NCI-H82 treated with DMSO at 0.1 percent for 48 hours (cell line): ENCODE data around the gene MTX1.

Experiments used
- DNase-seq: peaks from one replicate; lab custom pipeline; 2025; ENCODE audit not compliant: unreplicated experiment; lab: John Stamatoyannopoulos, UW

MTX1 gene

DNA sequence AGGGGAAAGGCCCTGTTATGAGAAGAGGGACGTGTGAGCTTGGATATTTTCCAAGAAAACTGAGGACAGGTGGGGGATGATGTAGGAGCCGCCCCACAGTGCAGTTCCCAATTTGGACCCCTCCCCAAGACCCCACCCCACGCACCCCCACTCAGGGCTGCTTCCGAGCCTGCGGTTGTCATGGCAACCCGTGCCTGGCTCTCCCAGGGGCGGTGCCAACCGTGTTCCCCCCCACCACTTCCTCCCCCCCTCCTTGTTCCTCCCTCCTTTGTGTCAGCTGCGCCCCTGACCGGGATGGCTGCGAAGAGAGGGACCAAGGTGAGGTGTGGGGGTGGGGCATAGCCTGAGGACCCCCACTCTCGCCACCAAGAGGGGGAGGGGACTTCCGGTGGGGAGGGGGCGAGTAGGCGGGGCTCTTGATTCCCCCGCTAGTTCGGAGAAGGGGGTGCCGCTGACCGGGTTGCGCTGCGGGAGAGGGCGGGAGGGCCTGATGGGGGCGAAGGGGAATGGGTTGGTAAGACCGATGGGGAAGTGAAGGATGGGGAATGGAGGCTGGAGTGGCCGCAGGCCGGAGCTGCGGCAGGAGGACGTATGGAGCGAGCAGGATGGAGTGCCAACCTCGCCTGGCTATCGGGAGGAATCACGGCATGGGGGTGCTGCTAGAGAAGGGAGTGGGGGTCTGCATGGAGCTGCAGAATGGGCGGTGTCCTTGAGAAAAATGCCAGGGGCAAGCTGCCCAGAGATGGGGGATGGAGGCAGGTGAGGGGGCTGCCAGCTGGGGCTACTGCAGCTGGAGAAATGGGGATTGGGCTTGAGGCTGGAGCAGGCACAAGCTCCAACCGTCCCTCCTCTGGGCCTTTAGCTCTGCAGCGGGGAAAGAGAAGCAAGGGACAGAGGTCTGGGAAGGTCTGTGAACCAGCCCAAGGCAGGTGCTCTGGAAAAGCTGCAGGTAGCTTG is 33.9 kb upstream of the MTX1 start:
- DNase-seq: no peak

DNA sequence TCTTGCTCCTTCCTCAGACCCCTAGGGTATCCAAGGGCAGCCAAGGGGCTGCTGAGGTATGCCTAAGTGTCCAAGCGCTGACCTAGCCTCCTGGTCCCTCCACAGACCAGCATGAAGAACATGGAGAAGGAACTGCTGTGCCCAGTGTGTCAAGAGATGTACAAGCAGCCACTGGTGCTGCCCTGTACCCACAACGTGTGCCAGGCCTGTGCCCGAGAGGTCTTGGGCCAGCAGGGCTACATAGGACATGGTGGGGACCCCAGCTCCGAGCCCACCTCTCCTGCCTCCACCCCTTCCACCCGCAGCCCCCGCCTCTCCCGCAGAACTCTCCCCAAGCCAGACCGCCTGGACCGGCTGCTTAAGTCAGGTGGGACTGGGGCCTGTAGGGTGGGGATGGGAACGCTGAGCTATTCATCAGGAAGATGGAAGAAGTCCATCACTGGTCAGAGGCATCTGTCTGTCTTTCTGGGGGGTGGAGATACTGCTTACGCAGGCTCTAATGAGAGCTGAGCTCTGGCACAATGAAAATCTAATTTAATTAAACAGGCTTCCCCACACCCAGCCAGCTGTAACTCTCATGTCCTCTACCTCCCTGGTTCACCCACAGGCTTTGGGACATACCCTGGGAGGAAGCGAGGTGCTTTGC is 33.1 kb upstream of the MTX1 start:
- peak; percentile 88 for DNase-seq

DNA sequence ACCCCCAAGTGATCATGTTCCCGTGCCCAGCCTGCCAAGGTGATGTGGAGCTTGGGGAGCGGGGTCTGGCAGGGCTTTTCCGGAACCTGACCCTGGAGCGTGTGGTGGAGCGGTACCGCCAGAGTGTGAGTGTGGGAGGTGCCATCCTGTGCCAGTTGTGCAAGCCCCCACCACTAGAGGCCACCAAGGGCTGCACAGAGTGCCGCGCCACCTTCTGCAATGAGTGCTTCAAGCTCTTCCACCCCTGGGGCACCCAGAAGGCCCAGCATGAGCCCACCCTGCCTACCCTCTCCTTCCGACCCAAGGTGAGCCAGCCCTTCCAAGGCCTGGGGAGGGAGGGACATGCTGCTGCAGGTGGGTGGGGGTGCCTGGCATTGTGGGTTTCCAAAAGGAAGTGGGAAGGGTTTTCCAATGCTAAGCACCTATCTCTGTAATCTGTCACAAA is 32.5 kb upstream of the MTX1 start:
- no peak for DNase-seq

DNA sequence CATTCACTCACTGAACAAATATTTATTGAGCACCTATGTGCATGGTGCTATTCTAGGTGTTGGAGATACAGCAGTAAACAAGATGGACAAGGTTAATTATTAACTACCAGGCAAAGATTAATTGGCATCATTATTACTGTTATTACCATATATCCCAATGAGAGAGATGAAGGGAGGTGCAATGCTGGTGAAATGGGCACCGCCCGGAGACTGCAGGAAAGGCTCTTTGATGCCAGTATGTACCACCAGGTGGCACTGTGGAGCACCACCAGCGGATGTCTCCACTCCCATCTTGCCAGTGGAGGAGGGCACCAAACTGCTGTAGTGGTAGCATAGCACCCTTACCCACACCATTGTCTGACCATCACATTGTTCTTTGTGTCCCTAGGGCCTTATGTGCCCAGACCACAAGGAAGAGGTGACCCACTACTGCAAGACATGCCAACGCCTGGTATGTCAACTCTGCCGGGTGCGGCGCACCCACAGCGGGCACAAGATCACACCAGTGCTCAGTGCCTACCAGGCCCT is 31.9 kb upstream of the MTX1 start:
- peak; percentile 50 for DNase-seq

DNA sequence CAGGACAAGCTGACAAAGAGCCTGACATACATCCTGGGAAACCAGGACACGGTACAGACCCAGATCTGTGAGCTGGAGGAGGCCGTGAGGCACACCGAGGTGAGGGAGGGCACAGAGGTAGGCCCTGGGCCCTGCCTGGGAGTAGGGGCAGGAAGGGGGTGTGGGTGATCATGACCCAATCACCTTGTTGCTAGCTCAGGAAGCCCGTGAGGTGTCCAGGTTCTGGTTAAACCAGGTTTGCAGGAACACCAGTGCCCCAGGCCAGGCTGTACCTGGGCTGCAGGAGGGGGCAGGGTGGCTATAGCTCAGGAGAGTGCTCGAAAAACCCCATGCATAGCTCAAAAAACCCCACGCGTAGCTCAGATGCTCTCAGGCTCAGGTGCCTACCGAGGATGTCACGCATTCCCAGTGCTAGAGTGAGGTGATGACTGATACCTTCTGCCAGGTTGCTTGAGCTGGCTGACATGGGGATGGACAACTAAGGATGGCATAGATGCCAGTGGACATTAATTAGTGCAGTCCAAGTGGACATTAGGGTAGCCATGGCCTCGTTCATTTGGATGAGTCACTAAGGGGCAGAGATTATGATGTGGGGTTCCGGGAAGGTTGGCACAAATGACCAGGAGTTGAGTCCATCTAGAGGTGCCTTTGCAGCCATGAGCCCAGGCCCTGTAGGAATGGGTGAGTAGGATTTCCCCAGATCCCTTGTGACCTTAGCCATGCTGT is 31.1 kb upstream of the MTX1 start:
- DNase-seq: no peak

DNA sequence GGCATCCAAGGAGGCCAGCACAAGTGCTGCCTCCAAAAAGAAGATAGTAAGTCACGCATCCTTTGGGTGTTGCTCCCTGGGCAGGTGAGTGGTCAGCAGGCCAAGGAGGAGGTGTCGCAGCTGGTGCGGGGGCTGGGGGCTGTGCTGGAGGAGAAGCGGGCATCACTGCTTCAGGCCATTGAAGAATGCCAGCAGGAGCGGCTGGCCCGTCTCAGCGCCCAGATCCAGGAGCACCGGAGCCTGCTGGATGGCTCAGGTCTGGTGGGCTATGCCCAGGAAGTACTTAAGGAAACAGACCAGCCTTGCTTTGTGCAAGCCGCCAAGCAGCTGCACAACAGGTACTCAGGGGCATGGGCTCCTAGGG is 30.6 kb upstream of the MTX1 start:
- no peak for DNase-seq

DNA sequence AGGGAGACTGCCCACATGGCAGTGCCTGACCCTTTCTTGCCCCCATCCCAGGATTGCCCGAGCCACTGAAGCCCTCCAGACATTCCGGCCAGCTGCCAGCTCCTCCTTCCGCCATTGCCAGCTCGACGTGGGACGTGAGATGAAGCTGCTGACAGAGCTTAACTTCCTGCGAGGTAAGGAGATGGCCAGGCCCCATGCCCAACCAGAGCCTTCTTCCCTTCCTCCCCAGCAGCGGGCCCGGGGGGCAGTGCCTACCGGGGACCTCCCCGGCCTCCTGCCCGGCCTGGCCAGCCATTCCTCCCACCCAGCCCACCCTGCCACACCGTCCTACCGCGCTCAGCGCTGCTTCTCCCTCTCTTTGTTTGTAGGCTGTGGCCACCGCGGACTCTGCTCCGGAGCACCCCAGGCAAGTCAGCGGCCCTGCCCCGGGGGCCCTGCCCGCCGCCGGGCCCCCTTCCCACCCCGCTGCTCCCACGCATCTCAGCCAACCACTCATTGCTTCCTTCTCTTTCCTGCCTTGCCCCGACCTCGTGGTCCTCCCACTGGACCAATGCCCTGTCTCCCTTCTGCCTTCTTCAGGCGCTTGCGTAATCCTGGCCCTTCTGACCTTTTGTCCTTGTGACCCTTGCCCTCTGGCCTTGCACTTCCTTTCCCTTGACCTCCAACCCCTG is 29.9 kb upstream of the MTX1 start:
- no peak for DNase-seq

DNA sequence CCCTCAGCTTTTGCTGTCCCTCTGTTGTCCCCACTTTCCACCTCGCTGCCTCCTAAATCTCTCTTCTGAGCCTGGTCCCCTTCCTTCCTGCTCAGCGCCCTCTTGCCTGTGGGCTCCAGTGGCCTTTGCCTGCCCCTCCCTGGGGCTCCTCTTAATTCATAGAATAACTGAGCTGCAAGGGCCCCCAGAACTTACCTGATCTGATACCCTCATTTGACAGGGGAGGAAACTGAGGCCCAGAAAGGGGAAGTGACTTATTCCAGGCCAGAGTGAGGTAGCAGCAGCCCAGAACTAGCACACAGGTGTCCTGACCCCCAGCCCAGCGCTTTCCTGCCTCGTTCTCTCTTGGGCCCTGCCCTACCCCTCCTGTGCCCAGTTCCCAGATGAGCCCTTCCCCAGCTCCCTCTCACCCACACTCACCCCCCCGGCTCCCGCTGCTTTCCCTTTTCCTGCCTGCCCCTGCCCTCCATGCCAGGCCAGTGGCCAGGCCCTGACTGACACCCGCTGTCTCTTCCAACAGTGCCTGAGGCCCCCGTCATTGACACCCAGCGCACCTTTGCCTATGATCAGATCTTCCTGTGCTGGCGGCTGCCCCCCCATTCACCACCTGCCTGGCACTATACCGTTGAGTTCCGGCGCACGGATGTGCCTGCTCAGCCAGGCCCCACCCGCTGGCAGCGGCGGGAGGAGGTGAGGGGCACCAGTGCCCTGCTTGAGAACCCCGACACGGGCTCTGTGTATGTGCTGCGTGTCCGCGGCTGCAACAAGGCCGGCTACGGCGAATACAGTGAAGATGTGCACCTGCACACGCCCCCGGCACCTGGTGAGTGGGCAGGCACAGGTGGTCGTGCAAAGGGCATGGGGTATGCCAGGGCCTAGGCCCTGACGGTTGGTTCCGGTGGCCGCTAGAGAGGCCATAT is 29.1 kb upstream of the MTX1 start:
- no peak for DNase-seq

DNA sequence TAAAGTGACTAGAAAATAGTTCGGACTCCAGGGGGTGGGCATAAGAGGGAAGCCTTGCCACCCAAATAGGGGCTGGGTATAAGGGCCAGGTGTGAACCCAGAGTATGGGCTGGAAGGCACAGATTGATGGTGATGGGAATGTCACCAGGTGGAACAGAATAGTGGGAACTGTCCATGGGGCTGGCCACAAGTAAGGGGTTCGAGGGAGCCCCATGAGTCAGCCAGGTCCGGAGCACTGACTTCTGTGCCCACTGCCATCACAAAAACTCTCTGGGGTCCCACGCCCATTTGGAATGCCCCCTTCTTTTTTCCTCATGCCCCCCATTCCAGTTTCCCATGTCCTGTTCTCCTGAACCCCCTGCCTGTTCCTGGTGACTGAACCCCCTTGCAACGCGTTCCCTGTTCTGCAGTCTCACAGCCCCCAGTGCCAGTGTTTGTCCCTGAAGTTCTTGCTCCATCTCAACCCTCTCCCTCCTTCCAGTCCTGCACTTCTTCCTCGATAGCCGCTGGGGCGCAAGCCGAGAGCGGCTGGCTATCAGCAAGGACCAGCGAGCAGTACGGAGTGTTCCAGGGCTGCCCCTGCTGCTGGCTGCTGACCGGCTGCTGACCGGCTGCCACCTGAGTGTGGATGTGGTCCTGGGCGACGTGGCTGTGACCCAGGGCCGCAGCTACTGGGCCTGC is 27.0 kb upstream of the MTX1 start:
- DNase-seq: no peak

DNA sequence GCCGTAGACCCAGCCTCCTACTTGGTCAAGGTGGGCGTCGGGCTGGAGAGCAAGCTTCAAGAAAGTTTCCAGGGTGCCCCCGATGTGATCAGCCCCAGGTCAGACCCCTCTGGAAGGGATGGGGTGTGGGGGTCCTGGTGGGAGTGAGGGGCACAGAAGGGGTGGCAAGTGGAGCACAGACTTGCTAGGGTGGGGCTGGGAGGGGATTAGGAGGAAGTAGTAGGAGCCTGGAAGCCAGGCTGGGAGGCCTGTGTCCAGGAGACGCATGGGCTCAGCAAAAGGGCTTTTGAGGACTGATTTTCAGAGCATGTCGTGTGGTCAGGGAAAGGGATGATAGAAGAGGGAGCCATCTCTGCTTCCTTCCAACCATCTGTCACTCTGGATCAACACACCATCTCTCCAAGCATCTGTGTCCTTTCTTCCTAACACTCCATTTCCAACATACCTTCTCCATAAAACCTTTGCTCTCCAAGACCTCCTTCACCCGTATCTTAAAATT is 26.4 kb upstream of the MTX1 start:
- DNase-seq: peak; percentile 18

DNA sequence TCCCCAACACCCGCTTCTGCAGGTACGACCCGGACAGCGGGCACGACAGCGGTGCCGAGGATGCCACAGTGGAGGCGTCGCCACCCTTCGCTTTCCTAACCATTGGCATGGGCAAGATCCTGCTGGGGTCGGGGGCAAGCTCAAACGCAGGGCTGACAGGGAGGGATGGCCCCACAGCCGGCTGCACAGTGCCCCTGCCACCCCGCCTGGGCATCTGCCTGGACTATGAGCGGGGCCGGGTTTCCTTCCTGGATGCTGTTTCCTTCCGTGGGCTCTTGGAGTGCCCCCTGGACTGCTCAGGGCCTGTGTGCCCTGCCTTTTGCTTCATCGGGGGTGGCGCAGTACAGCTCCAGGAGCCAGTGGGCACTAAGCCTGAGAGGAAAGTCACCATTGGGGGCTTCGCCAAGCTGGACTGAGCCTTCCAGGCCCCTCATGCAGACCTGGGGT is 24.7 kb upstream of the MTX1 start:
- no peak for DNase-seq

DNA sequence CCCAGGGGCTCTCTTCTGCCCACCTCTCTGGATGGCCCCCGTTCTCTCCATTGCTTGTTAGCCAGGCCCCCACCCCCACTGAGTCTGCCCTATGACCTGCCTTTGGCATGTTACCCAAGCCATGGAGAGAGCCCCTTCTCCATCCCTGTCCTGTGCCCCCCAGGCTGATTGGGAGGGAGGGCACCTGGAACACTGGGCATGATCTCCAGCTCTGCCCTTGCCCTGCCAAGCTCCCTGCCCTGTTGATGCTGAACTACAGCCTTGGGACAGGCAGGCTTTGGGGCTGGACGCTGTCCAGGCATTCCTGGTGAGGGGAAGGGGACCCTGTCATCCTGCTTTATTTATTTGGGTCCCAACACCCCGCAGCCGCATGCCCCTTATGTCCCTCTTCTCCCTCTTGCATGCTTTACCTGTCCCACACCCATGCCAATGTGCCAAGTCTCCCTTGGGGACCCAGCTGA is 24.1 kb upstream of the MTX1 start:
- no peak for DNase-seq

DNA sequence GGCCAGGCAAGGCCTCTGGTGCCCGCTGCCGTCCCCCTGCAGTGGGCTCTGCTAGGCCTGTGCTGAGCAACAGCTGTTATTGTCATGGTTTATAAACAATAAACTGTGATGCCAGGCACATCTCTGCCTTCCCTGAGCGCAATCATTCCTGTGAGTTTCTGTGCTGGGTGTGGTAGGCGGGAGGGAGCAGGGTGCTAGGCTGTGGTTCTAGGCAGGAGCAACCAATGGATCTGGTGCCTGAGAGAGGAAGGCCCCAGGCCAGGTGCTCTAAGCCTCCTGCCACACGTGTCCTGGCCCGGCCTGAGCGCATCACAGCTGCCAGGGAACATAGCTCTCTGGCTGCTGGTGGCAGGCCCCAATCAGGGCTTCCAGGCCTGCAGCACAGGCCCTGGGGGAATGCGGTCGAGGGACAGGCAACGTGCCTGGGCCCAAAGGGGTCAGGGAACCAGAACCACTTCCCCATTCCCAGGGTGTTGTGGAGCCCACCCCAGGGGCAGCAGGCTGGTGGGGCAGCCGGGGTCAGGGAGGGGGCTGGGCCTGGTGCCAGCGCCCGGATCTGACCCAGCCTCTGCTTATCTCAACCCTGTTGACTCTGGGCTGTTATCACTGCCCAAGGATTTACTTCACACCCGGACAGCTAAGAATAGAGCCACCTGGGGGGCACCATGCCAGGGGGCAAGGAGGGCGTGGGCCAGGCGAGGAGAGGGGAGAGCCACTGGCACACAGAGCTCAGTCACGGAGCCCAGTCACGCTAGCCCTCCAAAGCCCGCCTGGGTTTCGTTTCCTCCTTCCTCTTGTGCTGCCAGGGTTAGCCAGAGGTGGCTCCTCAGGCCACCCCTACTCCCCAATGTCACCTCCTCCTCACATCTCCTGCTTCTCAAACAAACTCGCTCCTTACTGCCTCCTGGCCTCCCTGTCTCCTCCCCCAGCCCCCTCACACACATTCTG is 23.4 kb upstream of the MTX1 start:
- no peak for DNase-seq

DNA sequence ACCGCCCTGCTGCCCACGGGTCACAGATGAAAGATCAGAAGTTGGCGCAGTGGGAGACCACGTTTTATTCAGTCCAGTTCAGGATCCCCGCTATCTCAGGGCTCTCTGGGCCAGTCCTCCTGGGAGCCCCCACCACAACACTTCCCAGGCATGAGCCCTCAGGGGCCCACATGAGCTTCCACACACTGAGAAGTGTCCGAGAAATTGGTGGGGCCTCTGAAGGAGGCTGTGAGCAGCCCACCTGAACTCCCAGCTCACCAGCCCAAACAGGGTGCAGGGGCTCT is 22.8 kb upstream of the MTX1 start:
- no peak for DNase-seq

DNA sequence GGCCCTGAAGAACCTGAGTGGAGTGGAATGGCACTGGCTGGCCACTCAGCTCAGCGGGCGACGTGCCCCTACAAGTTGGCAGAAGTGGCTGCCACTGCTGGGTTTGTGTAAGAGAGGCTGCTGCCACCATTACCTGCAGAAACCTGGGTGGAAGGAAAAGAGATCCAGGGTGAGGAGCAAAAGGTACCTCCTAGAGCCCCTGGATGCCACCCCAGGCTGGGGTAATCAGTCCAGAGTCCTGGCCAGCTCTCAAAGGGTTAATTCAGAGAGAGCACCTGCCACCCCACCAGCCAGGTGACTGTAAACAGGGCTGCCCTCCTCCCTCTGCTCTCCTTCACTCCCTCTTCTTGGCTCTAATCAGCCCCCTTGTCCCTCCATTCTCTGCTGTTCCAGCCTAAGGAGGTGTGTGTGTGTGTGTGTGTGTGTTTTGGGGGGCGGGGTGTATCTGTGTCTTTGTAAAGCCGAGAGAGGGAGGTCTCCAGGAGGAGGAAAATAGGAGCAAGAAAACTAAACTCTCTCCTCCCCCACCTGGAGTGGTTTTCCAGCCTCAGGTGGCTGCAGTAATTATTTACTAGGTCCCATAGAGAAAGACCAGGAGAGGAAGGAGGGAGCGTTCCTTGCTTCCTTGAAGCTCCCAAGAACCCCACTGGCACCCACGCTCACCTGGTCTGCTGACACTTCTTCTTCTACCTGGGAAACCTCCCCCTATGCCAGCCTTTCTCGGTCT is 22.3 kb upstream of the MTX1 start:
- no peak for DNase-seq

DNA sequence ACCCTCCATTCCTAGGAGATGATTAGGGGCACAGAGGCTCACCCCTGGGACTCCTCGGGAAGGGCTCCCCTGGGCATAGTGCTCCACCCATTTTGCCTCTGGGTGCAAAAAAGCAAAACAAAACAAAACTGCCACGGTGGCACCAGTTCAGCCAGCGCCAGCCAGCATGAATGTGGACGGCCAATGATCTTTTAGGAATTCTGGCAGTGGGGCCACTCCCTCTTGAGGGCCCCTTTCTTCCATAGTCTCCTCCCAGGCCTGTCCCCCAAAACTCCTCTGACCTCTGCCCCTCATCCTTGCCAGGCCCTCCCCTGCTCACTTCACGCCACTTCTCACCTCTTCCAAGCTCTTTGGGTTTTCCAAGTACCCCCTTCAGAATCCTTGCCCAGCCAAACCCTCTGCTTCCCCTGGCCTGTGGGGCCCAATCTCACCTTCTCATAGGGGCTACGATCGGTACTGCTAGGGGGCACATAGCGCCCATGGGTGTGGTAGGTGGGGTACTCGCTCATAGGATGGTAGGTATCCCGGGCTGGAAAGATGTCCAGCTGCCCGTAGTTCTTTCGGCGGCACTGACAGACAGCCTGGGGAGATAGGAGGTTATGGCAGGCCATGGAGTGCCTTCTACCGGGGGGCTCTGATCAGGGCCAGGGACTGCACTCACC is 21.6 kb upstream of the MTX1 start:
- no peak for DNase-seq

DNA sequence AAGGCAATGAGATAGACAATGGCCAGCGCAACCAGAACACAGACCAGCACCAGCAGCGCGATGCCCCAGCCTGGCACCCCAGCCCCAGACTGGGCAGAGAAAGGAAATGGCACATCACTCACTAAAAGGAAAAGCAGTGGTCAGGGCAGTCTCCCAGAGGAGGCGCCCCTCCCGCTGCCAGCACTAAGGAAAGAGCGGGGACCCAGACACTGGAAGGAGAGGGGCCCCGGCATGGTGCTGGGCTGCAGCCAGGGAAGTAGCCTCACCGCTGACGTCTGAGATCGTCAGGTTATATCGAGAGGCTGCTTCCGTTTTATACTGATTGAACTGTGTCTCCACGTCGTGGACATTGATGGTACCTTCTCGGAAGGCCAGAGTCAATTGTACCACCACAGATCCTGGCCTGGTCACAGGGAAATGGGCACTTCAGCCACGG is 21.0 kb upstream of the MTX1 start:
- no peak for DNase-seq
